ENCODE results near the gene SPOCK2.

Gene SPOCK2

DNA sequence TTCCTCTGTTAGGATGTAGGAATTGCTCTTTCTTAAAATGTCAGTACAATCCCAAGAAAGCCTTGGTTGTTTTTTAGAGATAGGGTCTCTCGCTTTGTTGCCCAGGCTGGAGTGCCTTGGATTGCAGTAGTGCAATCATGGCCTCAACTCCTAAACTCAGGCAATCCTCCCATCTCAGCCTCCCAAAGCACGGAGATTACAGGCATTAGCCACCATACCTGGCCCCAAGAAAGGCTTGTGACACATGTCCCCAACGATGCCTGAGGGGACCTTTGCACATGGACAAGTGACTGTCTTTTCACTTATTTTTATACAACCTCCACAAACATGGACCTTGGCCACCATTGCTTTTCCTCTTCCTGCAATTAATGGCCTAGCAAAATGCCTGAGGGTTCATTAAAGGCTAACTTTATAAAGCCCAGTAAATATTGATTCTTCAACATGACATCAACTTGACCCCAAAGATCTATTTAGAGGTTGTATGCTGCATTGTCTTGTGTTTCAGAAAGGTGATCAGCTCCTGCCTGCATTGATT, 10.0 kb upstream of the SPOCK2 start:
- TF ChIP-seq, protein P1, sequence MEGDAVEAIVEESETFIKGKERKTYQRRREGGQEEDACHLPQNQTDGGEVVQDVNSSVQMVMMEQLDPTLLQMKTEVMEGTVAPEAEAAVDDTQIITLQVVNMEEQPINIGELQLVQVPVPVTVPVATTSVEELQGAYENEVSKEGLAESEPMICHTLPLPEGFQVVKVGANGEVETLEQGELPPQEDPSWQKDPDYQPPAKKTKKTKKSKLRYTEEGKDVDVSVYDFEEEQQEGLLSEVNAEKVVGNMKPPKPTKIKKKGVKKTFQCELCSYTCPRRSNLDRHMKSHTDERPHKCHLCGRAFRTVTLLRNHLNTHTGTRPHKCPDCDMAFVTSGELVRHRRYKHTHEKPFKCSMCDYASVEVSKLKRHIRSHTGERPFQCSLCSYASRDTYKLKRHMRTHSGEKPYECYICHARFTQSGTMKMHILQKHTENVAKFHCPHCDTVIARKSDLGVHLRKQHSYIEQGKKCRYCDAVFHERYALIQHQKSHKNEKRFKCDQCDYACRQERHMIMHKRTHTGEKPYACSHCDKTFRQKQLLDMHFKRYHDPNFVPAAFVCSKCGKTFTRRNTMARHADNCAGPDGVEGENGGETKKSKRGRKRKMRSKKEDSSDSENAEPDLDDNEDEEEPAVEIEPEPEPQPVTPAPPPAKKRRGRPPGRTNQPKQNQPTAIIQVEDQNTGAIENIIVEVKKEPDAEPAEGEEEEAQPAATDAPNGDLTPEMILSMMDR (IDR thresholded peaks at IDR 0.05; ENCODE audit: low read depth, low read length): no peak
- H3K4me3 ChIP-seq (ENCODE audit: low read depth, low read length): no peak overlapping the region

DNA sequence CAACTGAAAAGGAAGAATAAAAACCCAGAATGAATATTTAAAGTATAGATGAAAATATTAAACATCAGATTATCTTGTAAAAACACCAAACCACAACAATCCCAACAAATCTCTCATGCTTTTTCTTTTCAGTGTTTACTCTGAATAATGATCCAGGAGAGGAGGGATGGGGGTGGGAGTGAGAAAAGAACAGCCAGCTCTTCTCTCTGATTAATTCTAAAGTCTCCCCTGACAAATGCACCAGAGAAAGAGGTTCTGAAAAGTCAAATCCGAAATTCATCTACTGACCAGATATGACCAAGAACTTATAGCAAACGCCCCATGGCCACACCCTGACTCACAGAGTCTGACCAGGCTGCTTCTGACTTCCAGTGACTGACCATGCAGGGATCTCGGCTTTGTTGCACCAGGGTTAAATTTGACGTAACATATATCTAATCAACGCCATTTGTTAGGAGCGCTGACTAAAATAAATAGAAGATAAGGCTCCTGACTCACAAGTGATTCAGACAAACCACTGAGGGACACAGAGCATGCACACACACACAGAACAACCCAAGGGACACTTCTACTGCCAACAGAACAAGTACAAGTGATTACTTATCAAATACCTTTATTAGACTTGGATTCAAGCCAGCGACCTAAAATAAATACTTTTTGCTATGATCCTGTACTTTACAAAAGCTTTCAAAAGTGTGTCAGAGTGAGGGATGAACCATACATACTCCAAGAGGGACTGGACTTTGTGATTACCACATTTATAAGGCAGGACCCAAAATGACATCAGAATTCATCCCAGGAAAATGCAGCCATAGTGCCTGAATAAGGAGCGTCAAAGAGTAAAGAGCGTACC, 9.3 kb upstream of the SPOCK2 start:
- no peak overlapping the region for H3K4me3 ChIP-seq (ENCODE audit: low read depth, low read length)

DNA sequence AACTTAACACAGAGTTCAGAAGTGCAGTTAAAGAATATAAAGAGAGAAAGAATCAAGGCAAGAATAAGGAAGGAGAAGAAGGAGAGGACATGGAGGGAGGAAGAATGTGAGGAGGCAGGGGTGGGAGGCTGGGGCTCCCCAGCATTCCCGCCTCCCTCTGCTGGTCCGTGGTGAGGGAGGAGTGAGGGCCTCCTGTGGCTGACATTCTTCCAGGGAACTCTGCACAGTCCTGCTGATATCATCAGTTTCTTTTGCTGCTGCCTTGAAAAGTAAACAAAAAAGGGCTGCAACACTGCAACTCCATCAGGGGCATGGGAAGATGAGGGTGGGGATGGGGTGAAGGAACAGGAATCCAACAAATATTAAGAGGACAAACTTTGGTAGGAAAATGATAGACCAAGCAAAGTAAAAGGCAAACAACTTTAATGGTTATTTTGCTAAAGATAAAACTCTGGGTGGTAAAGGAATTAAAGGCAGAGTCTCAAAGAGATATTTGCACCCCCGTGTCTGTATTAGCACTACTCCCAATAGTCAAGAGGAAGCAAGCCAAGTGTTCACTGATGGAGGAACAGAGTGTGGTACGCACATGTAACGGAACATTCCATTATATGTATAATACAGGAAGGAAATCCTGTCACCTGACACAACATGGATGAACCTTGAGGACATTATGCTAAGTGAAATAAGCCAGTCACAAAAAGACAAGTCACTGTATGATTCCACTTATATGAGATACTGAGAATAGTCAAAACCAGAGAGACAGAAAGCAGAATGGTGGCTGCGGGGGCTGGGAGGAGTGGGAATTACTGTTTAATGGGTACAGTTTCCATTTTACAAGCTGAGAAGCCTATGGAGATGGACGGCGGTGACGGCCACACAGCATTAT, 8.0 kb upstream of the SPOCK2 start:
- no peak overlapping the region for H3K4me3 ChIP-seq (ENCODE audit: low read depth, low read length)
- TF ChIP-seq, protein P1 (IDR thresholded peaks at IDR 0.05; ENCODE audit: low read depth, low read length): no peak

More for the DNA sequence above, 9.3 kb upstream of the SPOCK2 start:
- TF ChIP-seq, protein P1 (IDR thresholded peaks at IDR 0.05; ENCODE audit: low read depth, low read length): no peak

DNA sequence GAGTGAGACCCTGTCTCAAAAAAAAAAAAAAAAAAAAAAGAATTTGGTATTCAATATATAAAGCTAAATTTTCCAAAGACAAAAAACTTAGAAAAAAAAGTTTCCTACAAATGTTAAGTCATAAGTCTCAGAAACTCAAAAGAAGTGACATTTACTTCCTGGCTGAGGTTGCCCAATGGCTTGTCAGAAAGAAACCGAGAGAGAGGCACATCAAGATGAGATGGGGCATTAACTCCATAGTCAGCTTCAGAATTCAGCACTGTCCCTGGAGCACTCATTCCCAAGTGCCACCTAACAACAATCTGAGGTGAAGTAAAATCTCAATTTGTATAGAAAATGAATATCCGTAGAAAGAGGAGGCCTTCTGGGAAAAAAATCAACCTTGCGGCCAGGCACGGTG, 6.8 kb upstream of the SPOCK2 start:
- TF ChIP-seq, protein P1 (IDR thresholded peaks at IDR 0.05; ENCODE audit: low read depth, low read length): no peak
- H3K4me3 ChIP-seq (ENCODE audit: low read depth, low read length): no peak overlapping the region

DNA sequence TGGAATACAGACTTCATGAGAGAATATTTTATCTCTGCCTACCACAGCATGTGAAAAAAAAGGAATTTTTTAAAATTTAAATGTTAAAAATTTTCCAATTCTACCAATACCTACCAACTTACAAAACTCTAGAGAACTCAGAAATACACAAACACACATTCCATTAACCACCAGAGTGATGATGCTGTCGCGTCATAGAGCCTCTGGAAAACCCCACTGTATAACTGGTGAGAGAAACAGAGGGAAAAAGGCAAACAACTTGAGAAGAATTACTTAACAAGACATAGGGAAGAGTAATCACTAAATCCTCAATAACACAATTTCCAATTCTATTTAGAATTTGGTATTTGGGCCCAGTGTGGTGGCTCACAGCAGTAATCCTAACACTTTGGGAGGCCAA, 6.2 kb upstream of the SPOCK2 start:
- TF ChIP-seq, protein P1 (IDR thresholded peaks at IDR 0.05; ENCODE audit: low read depth, low read length): no peak
- H3K4me3 ChIP-seq (ENCODE audit: low read depth, low read length): no peak overlapping the region

DNA sequence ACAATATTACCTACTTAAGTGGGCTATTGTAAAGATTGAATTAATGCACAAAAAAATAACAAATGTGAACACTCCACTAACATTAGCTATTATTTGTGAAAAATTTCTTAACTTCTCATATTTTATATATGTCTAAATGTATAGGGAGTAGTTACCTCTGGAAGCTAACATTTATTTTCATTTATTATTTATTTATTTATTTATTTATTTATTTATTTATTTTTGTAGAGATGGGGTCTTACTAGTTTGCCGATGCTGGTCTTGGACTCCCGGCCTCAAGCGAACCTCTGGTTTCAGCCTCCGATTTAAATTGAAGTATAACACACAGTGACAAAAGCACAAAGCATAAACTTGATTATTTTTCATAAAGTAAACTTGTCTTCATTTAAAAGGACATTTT, 5.1 kb upstream of the SPOCK2 start:
- no peak overlapping the region for H3K4me3 ChIP-seq (ENCODE audit: low read depth, low read length)
- TF ChIP-seq, protein P1 (IDR thresholded peaks at IDR 0.05; ENCODE audit: low read depth, low read length): no peak

All from WI38 (cell line).